Measurements from ENCODE around the gene ASCL5. TPM values are rescaled to one million over a fixed set of nuclear protein-coding genes. Genes with fewer than 3 reads are reported as not detected.

ASCL5 gene
- total and polyA plus RNA-seq, 9 of the 15 experiments (the other 6 are each of a cell fraction or from before 2014, with no cell fraction given), result 0.09 TPM; not detected in 8

DNA sequence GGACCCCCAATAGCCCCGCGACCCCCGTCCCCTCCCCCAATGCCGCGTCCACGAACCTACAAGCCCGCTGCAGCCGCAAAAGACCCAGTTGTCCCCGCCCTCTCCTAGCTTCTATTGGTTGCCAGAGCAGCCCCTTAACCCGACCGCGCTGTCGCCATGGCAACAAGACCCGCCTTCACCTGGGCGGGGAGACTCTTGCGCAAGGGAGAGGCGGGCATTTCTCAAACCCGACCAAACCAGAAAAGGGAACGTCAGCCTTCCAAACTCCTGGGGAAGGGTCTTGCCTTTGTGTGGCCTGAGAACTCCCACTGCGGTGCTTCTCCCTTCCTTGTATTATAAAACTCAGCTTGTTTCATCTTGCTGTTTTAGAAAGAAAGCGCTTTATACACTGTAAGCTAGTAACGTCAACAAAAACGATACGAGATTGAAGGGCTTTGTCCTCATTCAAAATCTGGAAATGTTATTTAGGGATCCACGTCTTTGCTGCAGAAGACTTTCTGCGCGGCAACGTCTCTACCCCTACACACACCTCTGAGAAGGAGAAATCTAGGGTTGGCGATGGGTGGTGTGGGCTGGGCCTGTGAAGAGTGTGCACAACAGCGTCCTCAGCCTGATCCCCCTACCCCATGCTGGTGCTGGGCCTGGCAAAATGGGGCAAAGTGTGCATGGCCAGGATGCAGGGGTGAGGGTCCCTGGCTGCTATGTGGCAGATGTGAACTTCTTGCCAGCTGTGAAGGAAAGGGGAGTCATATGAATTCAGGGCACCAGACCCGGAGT lies 27.6 kb upstream of the ASCL5 start, which contains the start of gene TMEM9 (continued):
- TF ChIP-seq, protein P1, sequence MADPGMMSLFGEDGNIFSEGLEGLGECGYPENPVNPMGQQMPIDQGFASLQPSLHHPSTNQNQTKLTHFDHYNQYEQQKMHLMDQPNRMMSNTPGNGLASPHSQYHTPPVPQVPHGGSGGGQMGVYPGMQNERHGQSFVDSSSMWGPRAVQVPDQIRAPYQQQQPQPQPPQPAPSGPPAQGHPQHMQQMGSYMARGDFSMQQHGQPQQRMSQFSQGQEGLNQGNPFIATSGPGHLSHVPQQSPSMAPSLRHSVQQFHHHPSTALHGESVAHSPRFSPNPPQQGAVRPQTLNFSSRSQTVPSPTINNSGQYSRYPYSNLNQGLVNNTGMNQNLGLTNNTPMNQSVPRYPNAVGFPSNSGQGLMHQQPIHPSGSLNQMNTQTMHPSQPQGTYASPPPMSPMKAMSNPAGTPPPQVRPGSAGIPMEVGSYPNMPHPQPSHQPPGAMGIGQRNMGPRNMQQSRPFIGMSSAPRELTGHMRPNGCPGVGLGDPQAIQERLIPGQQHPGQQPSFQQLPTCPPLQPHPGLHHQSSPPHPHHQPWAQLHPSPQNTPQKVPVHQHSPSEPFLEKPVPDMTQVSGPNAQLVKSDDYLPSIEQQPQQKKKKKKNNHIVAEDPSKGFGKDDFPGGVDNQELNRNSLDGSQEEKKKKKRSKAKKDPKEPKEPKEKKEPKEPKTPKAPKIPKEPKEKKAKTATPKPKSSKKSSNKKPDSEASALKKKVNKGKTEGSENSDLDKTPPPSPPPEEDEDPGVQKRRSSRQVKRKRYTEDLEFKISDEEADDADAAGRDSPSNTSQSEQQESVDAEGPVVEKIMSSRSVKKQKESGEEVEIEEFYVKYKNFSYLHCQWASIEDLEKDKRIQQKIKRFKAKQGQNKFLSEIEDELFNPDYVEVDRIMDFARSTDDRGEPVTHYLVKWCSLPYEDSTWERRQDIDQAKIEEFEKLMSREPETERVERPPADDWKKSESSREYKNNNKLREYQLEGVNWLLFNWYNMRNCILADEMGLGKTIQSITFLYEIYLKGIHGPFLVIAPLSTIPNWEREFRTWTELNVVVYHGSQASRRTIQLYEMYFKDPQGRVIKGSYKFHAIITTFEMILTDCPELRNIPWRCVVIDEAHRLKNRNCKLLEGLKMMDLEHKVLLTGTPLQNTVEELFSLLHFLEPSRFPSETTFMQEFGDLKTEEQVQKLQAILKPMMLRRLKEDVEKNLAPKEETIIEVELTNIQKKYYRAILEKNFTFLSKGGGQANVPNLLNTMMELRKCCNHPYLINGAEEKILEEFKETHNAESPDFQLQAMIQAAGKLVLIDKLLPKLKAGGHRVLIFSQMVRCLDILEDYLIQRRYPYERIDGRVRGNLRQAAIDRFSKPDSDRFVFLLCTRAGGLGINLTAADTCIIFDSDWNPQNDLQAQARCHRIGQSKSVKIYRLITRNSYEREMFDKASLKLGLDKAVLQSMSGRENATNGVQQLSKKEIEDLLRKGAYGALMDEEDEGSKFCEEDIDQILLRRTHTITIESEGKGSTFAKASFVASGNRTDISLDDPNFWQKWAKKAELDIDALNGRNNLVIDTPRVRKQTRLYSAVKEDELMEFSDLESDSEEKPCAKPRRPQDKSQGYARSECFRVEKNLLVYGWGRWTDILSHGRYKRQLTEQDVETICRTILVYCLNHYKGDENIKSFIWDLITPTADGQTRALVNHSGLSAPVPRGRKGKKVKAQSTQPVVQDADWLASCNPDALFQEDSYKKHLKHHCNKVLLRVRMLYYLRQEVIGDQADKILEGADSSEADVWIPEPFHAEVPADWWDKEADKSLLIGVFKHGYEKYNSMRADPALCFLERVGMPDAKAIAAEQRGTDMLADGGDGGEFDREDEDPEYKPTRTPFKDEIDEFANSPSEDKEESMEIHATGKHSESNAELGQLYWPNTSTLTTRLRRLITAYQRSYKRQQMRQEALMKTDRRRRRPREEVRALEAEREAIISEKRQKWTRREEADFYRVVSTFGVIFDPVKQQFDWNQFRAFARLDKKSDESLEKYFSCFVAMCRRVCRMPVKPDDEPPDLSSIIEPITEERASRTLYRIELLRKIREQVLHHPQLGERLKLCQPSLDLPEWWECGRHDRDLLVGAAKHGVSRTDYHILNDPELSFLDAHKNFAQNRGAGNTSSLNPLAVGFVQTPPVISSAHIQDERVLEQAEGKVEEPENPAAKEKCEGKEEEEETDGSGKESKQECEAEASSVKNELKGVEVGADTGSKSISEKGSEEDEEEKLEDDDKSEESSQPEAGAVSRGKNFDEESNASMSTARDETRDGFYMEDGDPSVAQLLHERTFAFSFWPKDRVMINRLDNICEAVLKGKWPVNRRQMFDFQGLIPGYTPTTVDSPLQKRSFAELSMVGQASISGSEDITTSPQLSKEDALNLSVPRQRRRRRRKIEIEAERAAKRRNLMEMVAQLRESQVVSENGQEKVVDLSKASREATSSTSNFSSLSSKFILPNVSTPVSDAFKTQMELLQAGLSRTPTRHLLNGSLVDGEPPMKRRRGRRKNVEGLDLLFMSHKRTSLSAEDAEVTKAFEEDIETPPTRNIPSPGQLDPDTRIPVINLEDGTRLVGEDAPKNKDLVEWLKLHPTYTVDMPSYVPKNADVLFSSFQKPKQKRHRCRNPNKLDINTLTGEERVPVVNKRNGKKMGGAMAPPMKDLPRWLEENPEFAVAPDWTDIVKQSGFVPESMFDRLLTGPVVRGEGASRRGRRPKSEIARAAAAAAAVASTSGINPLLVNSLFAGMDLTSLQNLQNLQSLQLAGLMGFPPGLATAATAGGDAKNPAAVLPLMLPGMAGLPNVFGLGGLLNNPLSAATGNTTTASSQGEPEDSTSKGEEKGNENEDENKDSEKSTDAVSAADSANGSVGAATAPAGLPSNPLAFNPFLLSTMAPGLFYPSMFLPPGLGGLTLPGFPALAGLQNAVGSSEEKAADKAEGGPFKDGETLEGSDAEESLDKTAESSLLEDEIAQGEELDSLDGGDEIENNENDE (IDR thresholded peaks at IDR 0.05; ENCODE audit: low read depth, low read length), result no peak
- no peak for TF ChIP-seq SMAD3 (CRISPR knock-in tag; conservative IDR thresholded peaks at IDR 0.05)
- TF ChIP-seq, protein P2, sequence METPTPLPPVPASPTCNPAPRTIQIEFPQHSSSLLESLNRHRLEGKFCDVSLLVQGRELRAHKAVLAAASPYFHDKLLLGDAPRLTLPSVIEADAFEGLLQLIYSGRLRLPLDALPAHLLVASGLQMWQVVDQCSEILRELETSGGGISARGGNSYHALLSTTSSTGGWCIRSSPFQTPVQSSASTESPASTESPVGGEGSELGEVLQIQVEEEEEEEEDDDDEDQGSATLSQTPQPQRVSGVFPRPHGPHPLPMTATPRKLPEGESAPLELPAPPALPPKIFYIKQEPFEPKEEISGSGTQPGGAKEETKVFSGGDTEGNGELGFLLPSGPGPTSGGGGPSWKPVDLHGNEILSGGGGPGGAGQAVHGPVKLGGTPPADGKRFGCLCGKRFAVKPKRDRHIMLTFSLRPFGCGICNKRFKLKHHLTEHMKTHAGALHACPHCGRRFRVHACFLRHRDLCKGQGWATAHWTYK (CRISPR knock-in tag; IDR thresholded peaks at IDR 0.05), result peak; percentile 72
- no peak for TF ChIP-seq ZNF282 (CRISPR knock-in tag; IDR thresholded peaks at IDR 0.05)
- no peak for TF ChIP-seq NCOR1 (IDR thresholded peaks at IDR 0.05)
- no peak for TF ChIP-seq CBX8 (IDR thresholded peaks at IDR 0.05; ENCODE audit: borderline replicate concordance, extremely low read depth, low read depth, low read length, poor library complexity, severe bottlenecking)
- no peak for TF ChIP-seq BDP1 (IDR thresholded peaks at IDR 0.05; ENCODE audit: insufficient read depth, insufficient read length)
- TF ChIP-seq ZNF764 (CRISPR knock-in tag; IDR thresholded peaks at IDR 0.05; ENCODE audit: low read depth), result no peak
- TF ChIP-seq, protein P3, sequence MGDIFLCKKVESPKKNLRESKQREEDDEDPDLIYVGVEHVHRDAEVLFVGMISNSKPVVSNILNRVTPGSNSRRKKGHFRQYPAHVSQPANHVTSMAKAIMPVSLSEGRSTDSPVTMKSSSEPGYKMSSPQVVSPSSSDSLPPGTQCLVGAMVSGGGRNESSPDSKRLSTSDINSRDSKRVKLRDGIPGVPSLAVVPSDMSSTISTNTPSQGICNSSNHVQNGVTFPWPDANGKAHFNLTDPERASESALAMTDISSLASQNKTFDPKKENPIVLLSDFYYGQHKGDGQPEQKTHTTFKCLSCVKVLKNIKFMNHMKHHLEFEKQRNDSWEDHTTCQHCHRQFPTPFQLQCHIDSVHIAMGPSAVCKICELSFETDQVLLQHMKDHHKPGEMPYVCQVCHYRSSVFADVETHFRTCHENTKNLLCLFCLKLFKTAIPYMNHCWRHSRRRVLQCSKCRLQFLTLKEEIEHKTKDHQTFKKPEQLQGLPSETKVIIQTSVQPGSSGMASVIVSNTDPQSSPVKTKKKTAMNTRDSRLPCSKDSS (IDR thresholded peaks at IDR 0.05; ENCODE audit: low read depth, partially characterized antibody), result no peak
- TF ChIP-seq, protein P4, sequence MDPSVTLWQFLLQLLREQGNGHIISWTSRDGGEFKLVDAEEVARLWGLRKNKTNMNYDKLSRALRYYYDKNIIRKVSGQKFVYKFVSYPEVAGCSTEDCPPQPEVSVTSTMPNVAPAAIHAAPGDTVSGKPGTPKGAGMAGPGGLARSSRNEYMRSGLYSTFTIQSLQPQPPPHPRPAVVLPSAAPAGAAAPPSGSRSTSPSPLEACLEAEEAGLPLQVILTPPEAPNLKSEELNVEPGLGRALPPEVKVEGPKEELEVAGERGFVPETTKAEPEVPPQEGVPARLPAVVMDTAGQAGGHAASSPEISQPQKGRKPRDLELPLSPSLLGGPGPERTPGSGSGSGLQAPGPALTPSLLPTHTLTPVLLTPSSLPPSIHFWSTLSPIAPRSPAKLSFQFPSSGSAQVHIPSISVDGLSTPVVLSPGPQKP (CRISPR knock-in tag; IDR thresholded peaks at IDR 0.05), result no peak

Measured in K562 (cell line).